GM12878 (cell line): ENCODE measurements around the gene CAMKMT. TPM values are rescaled to one million over a fixed set of nuclear protein-coding genes. Genes with fewer than 3 reads are reported as not detected.

Experiments used
- ATAC-seq: fragments of 200-7000 bp; cut with Tn5 transposase; 3 replicates; pipeline ENCODE4 v1.9.1; 2020; ENCODE audit warnings: mild to moderate bottlenecking, moderate library complexity
- BruUV-seq: library from RNA; stranded (reverse); fragments of 400-500 nt; replicated peaks from 2 replicates; lab custom pipeline; 2021; lab: Mats Ljungman, UMichigan
- CTCF ChIA-PET: fragments of 300-600 bp; sonication (Branson Sonifier 250); formaldehyde crosslinking; extraction: SDS; loops from one replicate; lab custom pipeline; 2021; ENCODE audit warnings: inconsistent platforms; lab: Yijun Ruan, JAX
- POLR2A ChIA-PET: fragments of 350-600 bp; formaldehyde crosslinking; extraction: SDS; loops from one replicate; lab custom pipeline; 2021; ENCODE audit warnings: inconsistent platforms; lab: Charles Lee
- RAD21 ChIA-PET: fragments of 300-600 bp; sonication (Branson Sonifier 250); formaldehyde crosslinking; loops from one replicate; lab custom pipeline; 2023; ENCODE audit warnings: antibody characterized with exemption; ENCODE audit not compliant: unreplicated experiment; lab: Charles Lee
- SMC1A ChIA-PET: fragments of 300-600 bp; sonication (Branson Sonifier 250); formaldehyde crosslinking; loops from one replicate; lab custom pipeline; 2023; ENCODE audit not compliant: unreplicated experiment, uncharacterized antibody; lab: Charles Lee
- DNase-seq: peaks from one replicate; pipeline ENCODE4 v3.0.0-alpha.2; 2011; ENCODE audit warnings: low read depth, low spot score
- FAIRE-seq: peaks from 3 replicates; lab custom pipeline; 2011; peaks lifted over from hg19 to GRCh38; lab: Jason Lieb, UNC
- H2AFZ ChIP-seq: 2 replicates; pipeline ENCODE4 v1.6.0; 2011; ENCODE audit warnings: low read depth, low read length, control low read depth; ENCODE audit not compliant: control insufficient read depth
- H3K27ac ChIP-seq: 2 replicates; pipeline ENCODE4 v1.5.1; 2011; ENCODE audit warnings: control low read depth; ENCODE audit not compliant: control insufficient read depth, insufficient read depth
- H3K27me3 ChIP-seq, 2 experiments: replicated peaks in 1 of 2; 2 replicates each; pipeline versions ENCODE4 v1.6.0 to v1.6.1; 2011; ENCODE audit warnings: low read length in 1 of 2; ENCODE audit not compliant: control insufficient read depth in 2 of 2, insufficient read depth in 2 of 2
- H3K36me3 ChIP-seq, 2 experiments: 2 replicates each; pipeline ENCODE4 v1.5.1; 2011; ENCODE audit warnings: low read length in 1 of 2; ENCODE audit not compliant: control insufficient read depth in 2 of 2, insufficient read depth in 2 of 2
- H3K4me1 ChIP-seq: 2 replicates; pipeline ENCODE4 v1.6.1; 2011; ENCODE audit warnings: mild to moderate bottlenecking, low read length, moderate library complexity, mixed read lengths; ENCODE audit not compliant: control insufficient read depth, insufficient read depth
- H3K4me2 ChIP-seq: 2 replicates; pipeline ENCODE4 v1.6.0; 2011; ENCODE audit warnings: control low read depth; ENCODE audit not compliant: control insufficient read depth, insufficient read depth
- H3K4me3 ChIP-seq: fragments of 200-600 bp; sonication (generic); 2 replicates; pipeline ENCODE4 v1.5.1; 2016
- H3K79me2 ChIP-seq: 2 replicates; pipeline ENCODE4 v1.6.0; 2011; ENCODE audit warnings: low read length; ENCODE audit not compliant: control insufficient read depth, insufficient read depth
- H3K9ac ChIP-seq: 2 replicates; pipeline ENCODE4 v1.8.0; 2011; ENCODE audit warnings: low read length, control low read depth, mixed read lengths; ENCODE audit not compliant: control insufficient read depth, insufficient read depth
- H3K9me3 ChIP-seq: replicated peaks from 3 replicates; pipeline ENCODE4 v1.5.1; 2011; ENCODE audit warnings: mild to moderate bottlenecking, low read length; ENCODE audit not compliant: control insufficient read depth, insufficient read depth
- H4K20me1 ChIP-seq: 2 replicates; pipeline ENCODE4 v1.6.0; 2011; ENCODE audit not compliant: control insufficient read depth, insufficient read depth
- BMI1 ChIP-seq: fragments of 450-650 bp; IDR thresholded peaks from 2 replicates; pipeline ENCODE4 v1.6.1; 2016; ENCODE audit warnings: mild to moderate bottlenecking, moderate library complexity, borderline replicate concordance
- CREB1 ChIP-seq: IDR thresholded peaks from 2 replicates; pipeline ENCODE4 v1.6.1; 2012; ENCODE audit warnings: low read depth, mild to moderate bottlenecking, inconsistent platforms
- DPF2 ChIP-seq: fragments of 450-650 bp; IDR thresholded peaks from 2 replicates; pipeline ENCODE4 v1.6.1; 2017; ENCODE audit warnings: mild to moderate bottlenecking
- EED ChIP-seq: sonication (generic); IDR thresholded peaks from 2 replicates; pipeline ENCODE4 v1.6.1; 2016; ENCODE audit warnings: antibody characterized with exemption, low read depth
- ELK1 ChIP-seq: IDR thresholded peaks from 2 replicates; pipeline ENCODE4 v1.6.1; 2012; ENCODE audit warnings: low read depth, low read length, improper control_type of control experiment
- FOXK2 ChIP-seq: fragments of 450-650 bp; IDR thresholded peaks from 2 replicates; pipeline ENCODE4 v1.6.1; 2017; ENCODE audit warnings: mild to moderate bottlenecking, moderate library complexity
- FOXM1 ChIP-seq: IDR thresholded peaks from 2 replicates; pipeline ENCODE4 v1.6.1; 2012; ENCODE audit warnings: low read depth, mild to moderate bottlenecking, inconsistent platforms, low read length, moderate library complexity
- GABPA ChIP-seq: IDR thresholded peaks from 2 replicates; pipeline ENCODE4 v1.6.1; 2014; ENCODE audit warnings: antibody characterized with exemption, low read depth, mild to moderate bottlenecking, inconsistent platforms
- KDM1A ChIP-seq: fragments of 200-600 bp; sonication (generic); IDR thresholded peaks from 2 replicates; pipeline ENCODE4 v1.6.1; 2016; ENCODE audit warnings: borderline replicate concordance
- MXI1 ChIP-seq: fragments of 150-350 bp; IDR thresholded peaks from 2 replicates; pipeline ENCODE4 v1.6.1; 2011; ENCODE audit warnings: low read depth, mild to moderate bottlenecking, inconsistent platforms, low read length, improper control_type of control experiment
- NFIC ChIP-seq: IDR thresholded peaks from 2 replicates; pipeline ENCODE4 v1.6.1; 2012; ENCODE audit warnings: low read depth, mild to moderate bottlenecking, inconsistent platforms, low read length, moderate library complexity
- RAD51 ChIP-seq: fragments of 450-650 bp; IDR thresholded peaks from 2 replicates; pipeline ENCODE4 v1.6.1; 2016; ENCODE audit warnings: moderate library complexity, mild to moderate bottlenecking, inconsistent platforms
- RBBP5 ChIP-seq: fragments of 200-600 bp; sonication (generic); conservative IDR thresholded peaks from 2 replicates; pipeline ENCODE4 v1.6.1; 2016
- SPI1 ChIP-seq: IDR thresholded peaks from 2 replicates; pipeline ENCODE4 v1.6.1; 2011; ENCODE audit warnings: low read depth, mild to moderate bottlenecking, low read length, moderate library complexity, borderline replicate concordance; ENCODE audit not compliant: insufficient read depth
- WGBS: methylation state at CpG from one replicate; pipeline ENCODE4 v1.1.6; 2016; ENCODE audit warnings: low lambda C conversion rate; ENCODE audit not compliant: insufficient replicate concordance, insufficient coverage; ENCODE audit errors: missing lambda C conversion rate; 5-methylcytosine and 5-hydroxymethylcytosine counted together
- in situ Hi-C: fragments of 300-500 bp; cut with MboI; formaldehyde crosslinking; loops from 9 replicates; pipeline ENCODE4 v1.14.3; 2018; ENCODE audit warnings: mixed read lengths
- intact Hi-C: fragments of 100-400 bp; cut with micrococcal nuclease; formaldehyde crosslinking; loops from one replicate; pipeline ENCODE4 v1.14.2; 2022; ENCODE audit not compliant: unreplicated experiment
- polyA plus RNA-seq, 11 experiments: library from polyadenylated mRNA; depleted of rRNA in 4 of 11; unstranded in 6 of 11; stranded (reverse) in 5 of 11; fragments of >200 nt; fragmentation: Nextera tagmentation in 4 of 11; fragmentation: Illumina TruSeq in 1 of 11; extraction: Ambion mirVana in 4 of 11; extraction: Trizol in 1 of 11; gene quantifications; 1 replicate in 1 of 11; 2 replicates in 10 of 11; pipeline versions ENCODE4 v1.2.1 to v1.2.3, GENCODE V29; 2011 to 2016; ENCODE audit warnings: inconsistent platforms in 2 of 11, missing spikeins in 2 of 11, low read depth in 1 of 11
- total RNA-seq, 4 experiments: library from RNA; depleted of rRNA in 3 of 4; stranded (reverse); fragments of >200 nt in 3 of 4; fragmentation: Illumina TruSeq in 1 of 4; extraction: Trizol in 1 of 4; gene quantifications; 2 replicates each; pipeline versions ENCODE4 v1.2.1 to v1.2.3, GENCODE V29; 2013 to 2021

CAMKMT gene
- total and polyA plus RNA-seq, 10 of the 15 experiments (the other 5 are each of a cell fraction or from before 2014, with no cell fraction given) = 2.7 to 16.0 (median 11.8) TPM

- Histone ChIP-seq H2AFZ (no peak overlapping the region), H3K79me2 (no peaks in the 10 kb centered on the region), H3K27me3 (no peaks in the 10 kb centered on the region), H3K36me3 (no peaks in the 10 kb centered on the region), H3K9ac (no peak overlapping the region), H3K4me2 (no peak overlapping the region), H3K9me3 (peaks cover 2% of the 10 kb centered on the region; the same call in 1 of the 3 replicates), H4K20me1 (no peaks in the 10 kb centered on the region), H3K27ac (no peak overlapping the region), H3K4me3 (no peak overlapping the region), H3K4me1 (no peaks in the 10 kb centered on the region)
- intact Hi-C loops (no loop called here), in situ Hi-C loops (no loop called here)
- 92% methylated on average over 4 of the region's 4 CpGs for WGBS
- ChIA-PET SMC1A (no interaction called here), CTCF (interaction anchor here (2.9 kb wide), 1 partner anchor 10 kb away, joined by 8 read pairs; no protein-coding TSS in a partner anchor), POLR2A (no interaction called here), RAD21 (no interaction called here)
- DNase-seq (no peak), FAIRE-seq (no peak), ATAC-seq (no peak)
- no peak for TF ChIP-seq FOXM1
- TF ChIP-seq DPF2 = no peak
- no peak for TF ChIP-seq RBBP5
- TF ChIP-seq CREB1 = no peak
- no peak for TF ChIP-seq ELK1
- no peak for TF ChIP-seq NFIC
- TF ChIP-seq KDM1A = no peak
- no peak for TF ChIP-seq MXI1
- no peak for TF ChIP-seq BMI1
- no peak for TF ChIP-seq FOXK2
- TF ChIP-seq SPI1 = no peak
- no peak for TF ChIP-seq RAD51
- no peak for TF ChIP-seq EED
- TF ChIP-seq GABPA = no peak
- BruUV-seq = no TSS peak
These were observed 164.6 kb downstream of the CAMKMT start for GRCh38 chr2:44526352-44526751.
